GM21360 (cell line): ENCODE measurements around the gene UNC79.

Experiments
- ATAC-seq: cut with Tn5 transposase; IDR thresholded peaks from one replicate; pipeline ENCODE4 v1.9.1; 2021; ENCODE audit warnings: mild to moderate bottlenecking, moderate library complexity; ENCODE audit not compliant: unreplicated experiment

Gene UNC79

GRCh38 chr14:93723001-93723400 is 292.3 kb downstream of the UNC79 start:
- no peak for ATAC-seq

- ATAC-seq, result no peak
Measured at GRCh38 chr14:93725002-93725582, 294.4 kb downstream of the UNC79 start.

- ATAC-seq, result no peak
Measured at GRCh38 chr14:93725993-93726392, 295.3 kb downstream of the UNC79 start.

GRCh38 chr14:93727039-93727740 is 296.5 kb downstream of the UNC79 start:
- ATAC-seq, result no peak

GRCh38 chr14:93727917-93728650 is 297.3 kb downstream of the UNC79 start:
- no peak for ATAC-seq

- no peak for ATAC-seq
Measured at GRCh38 chr14:93728651-93729016, 297.9 kb downstream of the UNC79 start.

- no peak for ATAC-seq
Measured at GRCh38 chr14:93729993-93730392, 299.3 kb downstream of the UNC79 start.

GRCh38 chr14:93731753-93732152 is 301.0 kb downstream of the UNC79 start:
- ATAC-seq, result no peak

- no peak for ATAC-seq
Measured at GRCh38 chr14:93732524-93732923, 301.8 kb downstream of the UNC79 start.

GRCh38 chr14:93733231-93733630 is 302.5 kb downstream of the UNC79 start:
- no peak for ATAC-seq

GRCh38 chr14:93733631-93734030 is 302.9 kb downstream of the UNC79 start:
- ATAC-seq, result no peak

- ATAC-seq, result no peak
Measured at GRCh38 chr14:93734086-93734822, 303.5 kb downstream of the UNC79 start.

- ATAC-seq, result no peak
Measured at GRCh38 chr14:93735206-93735605, 304.5 kb downstream of the UNC79 start.

GRCh38 chr14:93736378-93737014 is 305.8 kb downstream of the UNC79 start:
- ATAC-seq, result no peak

- no peak for ATAC-seq
Measured at GRCh38 chr14:93737634-93738033, 306.9 kb downstream of the UNC79 start.

GRCh38 chr14:93741556-93742230 is 311.0 kb downstream of the UNC79 start:
- ATAC-seq, result no peak

GRCh38 chr14:93742761-93743160 is 312.0 kb downstream of the UNC79 start:
- ATAC-seq, result no peak

- no peak for ATAC-seq
Measured at GRCh38 chr14:93743270-93744060, 312.7 kb downstream of the UNC79 start.

- no peak for ATAC-seq
Measured at GRCh38 chr14:93744176-93744575, 313.4 kb downstream of the UNC79 start.

- no peak for ATAC-seq
Measured at GRCh38 chr14:93744876-93745275, 314.1 kb downstream of the UNC79 start.
